C4-2B (cell line): ENCODE data around the gene SLC2A2.
A peak's percentile ranks its signal among the peaks of the same experiment; 100 is the strongest.

Experiments used
- H3K27ac ChIP-seq: fragments of 450-650 bp; 2 replicates; pipeline ENCODE4 v1.5.1; 2017
- ZFX ChIP-seq: fragments of 450-650 bp; IDR thresholded peaks from 2 replicates; pipeline ENCODE4 v1.6.1; 2017
- TF ChIP-seq, protein P1 (sequence below): fragments of 450-650 bp; conservative IDR thresholded peaks from 2 replicates; pipeline ENCODE4 v1.5.1; 2017; ENCODE audit warnings: mild to moderate bottlenecking

SLC2A2 gene

DNA sequence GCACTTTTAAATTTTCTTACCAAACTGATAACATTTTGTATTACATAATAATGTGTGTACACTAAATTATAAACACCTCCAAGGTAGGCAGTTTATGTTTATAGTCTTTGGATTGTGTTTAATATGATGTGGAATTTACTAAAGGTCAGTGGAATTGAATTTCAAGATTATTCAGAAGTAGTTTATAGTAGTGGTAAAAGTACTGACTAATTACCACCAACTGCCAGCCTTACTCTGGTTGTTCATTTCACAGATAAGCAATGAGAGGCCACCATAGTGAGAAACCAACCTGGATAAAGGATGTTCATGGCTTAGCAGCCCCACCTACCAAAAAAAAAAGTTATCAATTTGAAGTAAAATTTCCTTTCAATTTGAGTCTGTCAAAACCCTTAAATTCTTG is 64.1 kb downstream of the SLC2A2 start:
- no peak overlapping the region for H3K27ac ChIP-seq
- TF ChIP-seq, protein P1, sequence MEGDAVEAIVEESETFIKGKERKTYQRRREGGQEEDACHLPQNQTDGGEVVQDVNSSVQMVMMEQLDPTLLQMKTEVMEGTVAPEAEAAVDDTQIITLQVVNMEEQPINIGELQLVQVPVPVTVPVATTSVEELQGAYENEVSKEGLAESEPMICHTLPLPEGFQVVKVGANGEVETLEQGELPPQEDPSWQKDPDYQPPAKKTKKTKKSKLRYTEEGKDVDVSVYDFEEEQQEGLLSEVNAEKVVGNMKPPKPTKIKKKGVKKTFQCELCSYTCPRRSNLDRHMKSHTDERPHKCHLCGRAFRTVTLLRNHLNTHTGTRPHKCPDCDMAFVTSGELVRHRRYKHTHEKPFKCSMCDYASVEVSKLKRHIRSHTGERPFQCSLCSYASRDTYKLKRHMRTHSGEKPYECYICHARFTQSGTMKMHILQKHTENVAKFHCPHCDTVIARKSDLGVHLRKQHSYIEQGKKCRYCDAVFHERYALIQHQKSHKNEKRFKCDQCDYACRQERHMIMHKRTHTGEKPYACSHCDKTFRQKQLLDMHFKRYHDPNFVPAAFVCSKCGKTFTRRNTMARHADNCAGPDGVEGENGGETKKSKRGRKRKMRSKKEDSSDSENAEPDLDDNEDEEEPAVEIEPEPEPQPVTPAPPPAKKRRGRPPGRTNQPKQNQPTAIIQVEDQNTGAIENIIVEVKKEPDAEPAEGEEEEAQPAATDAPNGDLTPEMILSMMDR, result no peak
- no peak for TF ChIP-seq ZFX

DNA sequence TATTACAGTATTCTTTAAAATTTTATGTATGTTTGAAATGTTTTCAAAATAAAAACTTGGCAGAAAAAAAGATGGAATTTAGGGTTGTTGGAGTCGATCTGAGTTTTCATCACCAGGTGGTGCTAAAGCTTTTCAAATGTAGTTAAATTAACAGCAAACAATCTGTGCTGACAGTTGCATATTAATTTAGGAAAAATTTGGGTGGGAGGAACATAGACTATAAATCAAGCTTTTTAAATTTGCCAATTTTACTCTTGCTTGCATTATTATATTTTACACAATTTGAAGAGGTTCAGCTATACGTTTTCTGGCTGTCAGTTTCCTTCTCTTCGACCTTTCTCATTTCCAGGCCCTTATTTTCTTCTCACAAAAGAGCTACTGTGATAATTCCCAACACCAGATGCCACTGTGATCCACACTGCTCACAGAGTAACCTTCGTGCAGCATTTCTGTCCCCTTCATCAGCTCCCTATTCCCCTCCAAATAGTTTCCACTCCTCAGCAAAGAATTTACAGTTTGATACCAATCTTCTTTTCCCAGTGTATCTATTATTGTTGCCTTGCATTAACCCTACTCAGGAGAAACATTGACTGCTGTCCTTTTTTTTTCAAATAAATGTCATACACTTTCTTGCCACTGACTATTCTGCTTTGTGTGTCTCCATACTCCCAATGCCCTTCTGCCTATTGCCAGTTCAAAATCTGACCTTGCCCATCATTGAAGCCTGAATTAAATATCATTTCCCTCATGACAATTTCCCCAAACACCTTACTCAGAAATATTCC is 64.7 kb downstream of the SLC2A2 start:
- no peak for TF ChIP-seq ZFX
- TF ChIP-seq, protein P1, result peak; percentile 82
- H3K27ac ChIP-seq, result no peak overlapping the region

DNA sequence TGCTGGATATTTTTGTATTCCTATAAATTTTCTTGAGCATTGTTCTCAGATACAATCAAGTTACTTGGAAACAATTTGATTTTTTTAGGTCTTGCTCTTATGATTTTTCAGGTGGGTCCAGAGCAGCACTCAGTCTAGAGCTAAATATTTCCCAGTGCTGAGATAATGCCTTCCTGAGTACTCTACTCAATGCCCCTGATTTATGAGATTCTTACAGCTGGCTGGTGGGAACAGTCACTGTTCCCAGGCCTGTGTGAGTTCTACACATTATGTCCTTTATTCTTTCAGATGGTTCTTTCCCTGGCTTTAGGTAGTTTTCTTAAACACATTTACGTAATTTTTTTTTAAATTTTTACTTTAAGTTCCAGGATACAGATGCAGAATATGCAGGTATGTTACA is 67.1 kb downstream of the SLC2A2 start:
- H3K27ac ChIP-seq, result no peak overlapping the region
- TF ChIP-seq, protein P1, result no peak
- TF ChIP-seq ZFX, result no peak

DNA sequence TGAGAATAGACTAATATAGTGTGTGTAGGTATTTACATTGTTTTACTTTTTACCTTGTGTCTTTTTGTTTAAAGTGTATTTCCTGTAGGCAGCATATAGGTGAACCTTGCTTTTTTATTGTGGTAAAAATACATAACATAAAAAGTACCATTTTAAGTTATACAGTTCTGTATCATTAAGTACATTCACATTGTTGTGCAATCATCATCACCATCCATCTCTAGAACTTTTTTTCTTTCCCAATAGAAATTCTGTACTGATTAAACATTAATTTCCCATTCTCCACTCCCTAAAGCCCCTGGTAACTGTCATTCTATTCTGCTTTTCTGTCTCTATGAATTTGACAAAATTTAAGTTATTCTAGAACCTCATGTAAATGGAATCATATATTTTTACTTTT is 69.9 kb downstream of the SLC2A2 start:
- no peak for TF ChIP-seq ZFX
- TF ChIP-seq, protein P1, result no peak
- H3K27ac ChIP-seq, result no peak overlapping the region

DNA sequence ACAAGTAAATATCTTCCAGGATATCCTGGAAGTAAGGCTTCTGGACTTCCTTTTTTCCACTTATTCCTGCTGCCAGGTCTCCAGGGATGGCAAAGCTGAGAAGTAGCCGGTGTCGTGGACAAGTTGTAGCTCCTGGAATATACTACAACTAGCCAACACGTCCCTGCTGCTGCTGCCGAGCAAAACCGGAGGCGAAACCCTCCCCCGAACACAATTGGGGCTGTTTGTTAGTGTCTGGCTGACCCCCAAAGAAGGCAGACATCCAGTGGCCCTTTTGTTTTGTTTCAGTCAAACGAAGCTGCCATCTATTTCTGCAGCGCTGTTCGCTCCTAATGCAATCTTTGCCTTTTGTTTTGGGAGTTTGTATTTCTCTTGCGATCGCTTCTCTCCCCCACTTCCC is 72.8 kb downstream of the SLC2A2 start:
- TF ChIP-seq, protein P1, result no peak
- no peak for TF ChIP-seq ZFX
- H3K27ac ChIP-seq, result no peak overlapping the region

DNA sequence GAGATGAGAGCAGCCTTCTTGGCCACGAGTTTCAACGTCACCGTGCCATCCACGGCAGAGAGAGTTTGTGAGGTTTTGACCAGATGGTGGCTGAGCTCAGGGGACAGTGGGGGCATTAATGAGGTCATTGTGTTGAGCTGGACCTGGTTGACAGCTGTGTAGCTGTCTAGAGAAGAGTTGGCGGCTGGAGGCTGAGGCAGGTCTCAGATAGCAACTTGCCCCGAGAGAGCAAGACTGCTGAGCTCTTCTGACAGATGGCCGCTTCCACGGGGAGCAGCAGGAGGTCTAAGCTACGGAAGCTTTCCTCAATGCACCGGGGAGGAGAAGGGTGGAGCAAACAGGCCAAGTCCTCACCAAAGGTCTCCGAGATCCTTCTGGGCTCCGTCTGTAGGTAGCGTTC is 73.3 kb downstream of the SLC2A2 start:
- H3K27ac ChIP-seq, result no peak overlapping the region
- TF ChIP-seq ZFX, result no peak
- TF ChIP-seq, protein P1, result no peak

DNA sequence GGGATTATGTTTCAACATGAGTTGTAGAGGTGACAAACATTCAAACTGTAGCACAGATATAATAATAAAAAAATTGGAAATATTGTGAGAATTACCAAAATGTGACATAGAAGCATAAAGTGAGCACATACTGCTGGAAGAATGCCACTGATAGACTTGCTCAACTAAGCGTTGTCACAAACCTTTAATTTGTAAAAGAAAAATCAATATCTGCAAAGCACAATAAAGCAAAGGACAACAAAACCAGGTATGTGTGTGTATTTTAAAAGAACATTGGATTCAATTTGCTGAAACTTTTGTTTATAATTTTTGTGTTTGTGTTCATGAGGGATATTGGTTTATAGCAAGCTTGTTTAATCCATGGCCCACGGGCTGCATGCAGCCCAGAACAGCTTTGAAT is 77.3 kb downstream of the SLC2A2 start:
- TF ChIP-seq, protein P1, result no peak
- no peak for TF ChIP-seq ZFX
- no peak overlapping the region for H3K27ac ChIP-seq
